Measurements from ENCODE around the gene ARHGEF6.

The ARHGEF6 gene

DNA sequence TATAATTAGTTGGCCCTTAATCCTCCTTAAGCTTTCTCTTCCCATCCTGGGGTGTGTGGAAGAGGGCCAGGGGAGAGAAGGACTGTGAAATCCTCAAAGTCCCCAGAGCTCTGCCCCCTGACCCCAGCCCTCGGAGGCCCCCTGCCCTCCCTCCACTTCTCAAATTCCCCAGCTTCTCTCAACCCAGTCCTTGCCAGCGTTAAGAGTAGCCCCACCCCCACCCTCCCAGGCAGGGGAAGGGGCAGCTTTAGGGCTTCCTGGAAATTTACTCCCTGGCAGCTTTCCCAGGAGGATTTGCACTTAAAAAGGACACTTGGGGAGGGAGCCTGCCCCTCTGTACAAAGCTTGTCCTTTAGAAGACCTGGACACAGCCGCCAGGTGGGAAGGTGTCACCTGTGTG lies 144.6 kb downstream of the ARHGEF6 start:
- DNase-seq = no peak

DNA sequence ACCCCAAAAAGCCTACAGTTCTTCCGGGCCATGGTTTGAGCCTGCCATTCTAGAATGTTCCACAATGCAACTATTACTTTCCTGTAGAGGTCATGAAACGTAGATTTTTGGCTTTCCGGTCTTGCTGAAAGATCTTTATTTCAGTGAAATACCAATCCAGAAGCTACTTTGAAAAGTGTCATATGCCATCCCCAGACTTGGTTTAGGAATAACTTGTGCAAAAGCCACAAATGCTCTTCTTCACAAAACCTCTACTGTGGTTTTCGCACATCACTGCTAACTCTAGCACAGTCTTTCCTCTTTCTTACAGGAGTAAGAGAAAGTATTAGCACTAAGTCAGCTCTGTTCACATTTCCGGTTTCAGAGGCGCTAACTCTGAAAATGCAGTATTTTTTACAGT lies 145.5 kb downstream of the ARHGEF6 start:
- DNase-seq = no peak

DNA sequence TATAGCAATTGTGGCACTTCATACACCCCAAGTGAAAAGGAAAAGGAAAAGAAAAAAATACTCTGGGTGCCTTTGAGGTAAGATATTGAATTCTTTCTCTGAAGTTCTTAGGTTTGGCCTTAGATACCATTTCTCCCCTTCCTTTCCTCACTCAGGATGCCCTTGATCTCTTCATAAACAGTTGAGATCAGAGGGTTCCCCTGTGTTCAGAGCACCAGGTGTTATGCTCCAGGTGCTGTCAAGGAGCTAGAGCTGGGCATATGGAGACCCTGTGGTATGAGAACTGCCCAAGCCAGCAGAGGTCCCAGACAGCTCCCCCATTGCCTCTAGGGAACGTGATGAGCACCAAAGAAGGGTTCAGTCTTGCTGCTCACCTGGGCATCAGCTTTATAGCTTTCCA lies 149.9 kb downstream of the ARHGEF6 start:
- DNase-seq = no peak

DNA sequence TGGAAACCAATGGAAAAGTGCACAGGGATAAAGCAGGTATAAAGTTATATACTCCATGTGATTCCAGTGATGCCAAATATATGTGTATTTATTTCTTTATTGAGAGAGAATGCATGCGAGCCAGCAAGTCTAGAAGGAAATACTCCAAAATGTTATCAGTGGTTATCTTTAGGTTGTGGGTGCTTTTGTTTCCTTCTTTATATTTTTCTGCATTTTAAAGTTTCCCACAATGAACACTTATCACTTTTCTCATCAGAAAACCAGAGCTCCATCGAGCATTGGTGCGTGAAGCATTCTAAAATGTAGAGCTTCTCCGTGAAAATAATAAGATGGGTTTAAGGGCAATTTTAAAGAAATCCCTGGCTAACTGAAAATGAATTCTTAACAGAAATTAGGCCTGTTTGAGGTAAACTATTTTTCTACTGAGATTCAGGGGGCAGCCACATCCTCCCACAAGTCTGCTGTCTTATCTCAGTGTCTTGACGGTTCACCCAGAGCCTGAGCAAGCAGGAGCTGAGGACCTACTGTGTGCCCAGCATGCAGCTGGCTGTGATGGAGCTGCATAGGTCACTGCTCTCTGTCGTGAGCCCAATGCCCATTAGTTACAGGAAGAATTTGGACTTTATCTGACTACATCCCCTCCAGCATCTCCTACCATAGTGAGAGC lies 151.5 kb downstream of the ARHGEF6 start:
- DNase-seq = no peak

DNA sequence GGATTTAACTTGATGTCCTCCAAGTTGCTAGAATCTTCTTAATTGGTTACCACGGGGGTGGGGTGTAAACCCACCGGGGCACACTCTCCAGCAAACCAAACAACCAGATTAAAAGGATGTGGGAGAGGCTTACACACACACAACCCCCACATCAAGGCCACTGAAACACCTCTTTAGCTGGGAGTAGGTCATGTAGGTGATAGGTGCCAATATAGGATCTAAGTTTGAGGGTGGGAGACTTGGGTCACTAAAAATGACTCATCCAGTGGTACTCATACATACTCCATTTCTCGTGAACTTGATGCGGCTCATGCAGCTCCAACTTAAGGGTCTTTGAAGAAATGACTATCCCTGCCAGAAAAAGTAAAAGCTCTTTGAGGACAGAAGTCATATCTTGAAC lies 153.3 kb downstream of the ARHGEF6 start:
- DNase-seq = no peak

DNA sequence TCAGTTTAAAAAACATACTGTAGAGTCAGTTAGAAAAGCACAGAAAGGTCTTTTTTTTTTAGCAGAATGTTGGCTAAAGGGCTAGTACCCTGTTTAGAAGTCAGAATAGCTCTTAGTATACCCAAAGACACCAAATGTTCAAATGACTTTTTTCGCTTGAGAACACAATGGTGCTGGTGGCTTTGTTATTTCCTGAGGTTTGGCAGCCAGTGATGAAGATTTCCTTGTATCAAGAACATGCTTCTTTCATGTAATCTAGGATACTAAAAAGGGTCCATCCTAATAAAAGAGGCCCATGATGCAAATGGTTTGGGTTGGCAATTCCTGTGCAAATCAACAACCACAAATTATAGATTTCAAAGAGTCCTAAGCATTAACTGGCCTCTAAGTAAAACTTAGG lies 153.8 kb downstream of the ARHGEF6 start:
- DNase-seq = no peak

GRCh38 chrX:136626237-136626636 lies 154.5 kb downstream of the ARHGEF6 start:
- no peak for DNase-seq

- no peak for DNase-seq
Observed at GRCh38 chrX:136625246-136625645, 155.5 kb downstream of the ARHGEF6 start.

DNA sequence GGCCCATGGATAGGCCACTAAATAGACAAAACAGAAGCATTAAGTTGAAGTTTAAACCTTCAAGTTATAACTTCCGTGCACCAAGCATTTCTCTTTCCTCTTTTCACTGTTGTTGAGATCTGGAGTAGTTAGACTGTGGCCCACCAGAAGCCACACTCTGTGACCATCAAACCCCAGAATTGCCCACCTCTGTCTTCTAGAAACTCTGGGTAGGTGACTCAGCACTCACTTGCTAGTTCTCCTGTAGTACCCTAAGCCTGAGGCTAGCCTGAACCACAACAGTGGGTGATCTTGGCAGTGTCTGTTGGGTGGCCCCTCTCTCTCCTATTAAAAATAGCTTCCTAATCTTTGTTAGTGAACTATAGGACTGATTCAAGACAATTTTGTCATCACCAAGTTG lies 157.3 kb downstream of the ARHGEF6 start:
- no peak for DNase-seq

DNA sequence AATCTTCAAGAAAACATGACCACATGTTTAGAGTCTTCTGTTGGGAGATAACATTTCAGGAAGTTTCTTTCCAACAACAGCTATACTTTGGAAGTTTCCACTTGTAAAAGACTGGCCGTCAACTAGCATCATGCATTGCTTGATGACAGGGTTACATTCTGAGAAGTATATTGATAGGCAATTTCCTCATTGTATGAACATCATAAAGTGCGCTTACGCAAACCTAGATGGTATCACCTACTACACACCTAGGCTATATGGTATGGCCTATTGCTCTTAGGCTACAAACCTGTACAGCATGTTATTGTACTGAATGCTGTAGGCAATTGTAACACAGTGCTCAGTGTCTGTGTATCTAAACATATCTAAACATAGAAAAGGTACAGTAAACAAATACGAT lies 158.2 kb downstream of the ARHGEF6 start:
- DNase-seq = no peak

DNA sequence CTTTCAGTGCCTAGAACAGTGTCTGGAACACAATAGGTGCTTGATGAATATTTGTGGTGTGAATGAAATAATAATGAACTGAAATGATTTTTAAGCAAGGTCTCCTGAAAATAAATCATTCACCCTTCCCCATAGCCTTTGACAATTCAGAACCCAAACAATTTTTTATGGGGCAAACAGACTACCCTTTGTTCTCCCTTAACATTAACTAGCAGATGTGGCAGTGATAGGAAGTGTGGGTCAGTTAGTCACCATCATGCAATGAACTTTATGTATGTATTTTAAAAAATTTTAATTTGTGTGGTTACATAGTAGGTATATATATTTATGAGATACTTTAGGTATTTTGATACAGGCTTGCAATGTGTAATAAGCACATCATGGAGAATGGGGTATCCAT lies 160.0 kb downstream of the ARHGEF6 start:
- DNase-seq = no peak

DNA sequence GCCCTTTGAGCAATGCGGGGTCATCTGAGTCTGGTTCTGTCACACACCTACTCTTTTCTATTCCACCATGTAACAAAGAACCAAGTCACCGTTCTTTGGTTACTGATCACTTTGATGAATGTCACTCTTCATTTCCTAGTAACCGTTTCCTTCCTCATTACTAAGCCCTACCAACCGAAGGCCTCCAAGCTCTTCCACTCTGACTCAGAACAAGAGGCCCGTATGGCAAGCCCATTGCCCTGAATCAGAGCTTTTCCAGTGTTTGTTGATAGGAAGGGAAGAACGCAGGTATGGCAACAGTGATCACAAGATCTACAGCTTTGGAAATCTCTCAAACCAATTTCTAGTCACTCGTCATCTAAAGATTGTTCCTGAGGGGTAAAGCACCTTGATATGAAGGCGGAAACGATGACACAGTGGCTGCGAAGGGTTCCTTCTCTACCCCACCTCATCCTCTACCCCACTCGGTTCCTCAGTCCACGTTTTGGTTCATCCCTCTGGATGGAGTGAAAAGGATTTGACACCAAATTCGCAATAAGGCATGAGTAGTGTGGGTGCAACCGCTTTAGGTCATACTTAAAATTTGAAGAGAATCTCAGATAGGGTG lies 160.7 kb downstream of the ARHGEF6 start:
- DNase-seq = no peak

- no peak for DNase-seq
Observed at GRCh38 chrX:136616987-136617685, 163.6 kb downstream of the ARHGEF6 start.

Data from CD4-positive, alpha-beta T cell treated with Interferon gamma for 1 hour (primary cell).